WI38 (cell line): ENCODE results near the gene ZNF260.

Experiments
- H3K4me3 ChIP-seq: 2 replicates; pipeline ENCODE4 v1.5.1; 2011; ENCODE audit warnings: low read depth, mild to moderate bottlenecking, control low read depth, low read length
- CTCF ChIP-seq: IDR thresholded peaks from 2 replicates; pipeline ENCODE4 v1.5.1; 2012; ENCODE audit warnings: low read depth, mild to moderate bottlenecking, control low read depth, low read length

ZNF260 gene

GRCh38 chr19:36528194-36528920 is at the start of gene ZNF260:
TSS of gene ZNF260 (minus strand) at chr19:36528271. CDS start at chr19:36515238, 13,033 bp downstream.
- peak within 1 kb of the TSS; percentile 74 for H3K4me3 ChIP-seq
- no peak for TF ChIP-seq CTCF

- no peak overlapping the region for H3K4me3 ChIP-seq
- no peak for TF ChIP-seq CTCF
Observed at GRCh38 chr19:36577271-36577996, 49.4 kb upstream of the ZNF260 start.

- TF ChIP-seq CTCF: no peak
- no peak overlapping the region; the same call in 1 of the 2 replicates for H3K4me3 ChIP-seq
Observed at GRCh38 chr19:36574741-36575140, 46.7 kb upstream of the ZNF260 start.

GRCh38 chr19:36573895-36574720 is 46.0 kb upstream of the ZNF260 start:
- peak overlapping the region; percentile 92 for H3K4me3 ChIP-seq
- TF ChIP-seq CTCF: no peak

- no peak for TF ChIP-seq CTCF
- H3K4me3 ChIP-seq: peak within 1 kb of the TSS; percentile 92
Observed at GRCh38 chr19:36573020-36573894, 45.2 kb upstream of the ZNF260 start, which contains the start of gene ZNF529. TSS of gene ZNF529 (minus strand) at chr19:36573292. CDS start at chr19:36572346, 946 bp downstream.

- no peak for TF ChIP-seq CTCF
Observed at GRCh38 chr19:36572593-36573019, 44.5 kb upstream of the ZNF260 start.

More at GRCh38 chr19:36572593-36573019, 44.5 kb upstream of the ZNF260 start:
- H3K4me3 ChIP-seq: peak overlapping the region; percentile 92
